Hepatocyte (in vitro differentiated cells): ENCODE measurements around the gene MLXIP.

Experiments
- CTCF ChIP-seq: fragments of 200-600 bp; sonication (generic); IDR thresholded peaks from 2 replicates; pipeline ENCODE4 v1.5.1; 2016; ENCODE audit warnings: antibody characterized with exemption, mild to moderate bottlenecking; ENCODE audit not compliant: poor library complexity
- EZH2 ChIP-seq: fragments of 200-600 bp; sonication (generic); IDR thresholded peaks from 2 replicates; pipeline ENCODE4 v1.6.1; 2016; ENCODE audit warnings: antibody characterized with exemption, mild to moderate bottlenecking, borderline replicate concordance

DNA sequence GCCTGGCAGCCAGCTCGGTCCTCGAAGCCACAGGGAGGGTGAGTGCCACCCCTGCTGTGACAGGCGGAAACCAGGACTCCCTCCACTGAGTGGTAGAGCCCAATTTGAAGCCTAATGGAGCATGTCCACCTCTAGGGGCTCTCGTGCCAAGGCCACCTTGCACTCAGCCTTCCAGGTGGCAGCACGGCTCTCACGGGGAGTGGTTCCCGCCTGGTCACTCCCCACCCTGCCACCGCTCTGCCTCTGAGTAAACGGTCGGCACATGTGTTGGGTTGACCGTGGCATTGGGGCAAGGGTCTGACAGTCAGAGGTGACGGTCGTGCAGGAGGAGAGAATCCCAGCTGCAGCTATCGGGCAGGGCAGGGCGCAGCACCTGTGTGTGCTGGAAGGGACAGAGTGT, 60.7 kb downstream of the MLXIP start:
- no peak for TF ChIP-seq CTCF
- no peak for TF ChIP-seq EZH2
